SK-N-SH (cell line): ENCODE measurements around the gene TNS4. TPM values are rescaled to one million over a fixed set of nuclear protein-coding genes. Genes with fewer than 3 reads are reported as not detected.

ENCODE experiments used
- CTCF ChIA-PET: fragments of 300-600, 350-600 bp; formaldehyde crosslinking; extraction: SDS; loops from one replicate; lab custom pipeline; 2021; lab: Yijun Ruan, JAX
- POLR2A ChIA-PET: fragments of 350-600 bp; sonication (Branson Sonifier 250); formaldehyde crosslinking; extraction: SDS; loops from one replicate; lab custom pipeline; 2020; ENCODE audit warnings: antibody characterized with exemption, inconsistent platforms; lab: Yijun Ruan, JAX
- DNase-seq: peaks from one replicate; pipeline ENCODE4 v3.0.0; 2012
- H2AFZ ChIP-seq: fragments of 200-600 bp; sonication (generic); 2 replicates; pipeline ENCODE4 v1.8.1; 2016; ENCODE audit warnings: antibody characterized with exemption, mild to moderate bottlenecking, low read depth
- H3F3A ChIP-seq: fragments of 200-600 bp; sonication (generic); replicated peaks from 2 replicates; pipeline ENCODE3; 2016; ENCODE audit warnings: antibody characterized with exemption, mild to moderate bottlenecking; ENCODE audit not compliant: insufficient read depth
- H3K27ac ChIP-seq, 2 experiments: fragments of 200-500 bp in 1 of 2; fragments of 200-600 bp in 1 of 2; sonication (Bioruptor generic) in 1 of 2; sonication (generic), shearing (Covaris generic) in 1 of 2; 2 replicates each; pipeline versions ENCODE4 v1.5.1 to v1.6.1; 2014 to 2016; ENCODE audit warnings: low read depth in 2 of 2, inconsistent platforms in 1 of 2, low read length in 1 of 2, mild to moderate bottlenecking in 1 of 2, mixed read lengths in 1 of 2
- H3K27me3 ChIP-seq: fragments of 200-600 bp; sonication (generic), shearing (Covaris generic); 2 replicates; pipeline ENCODE4 v1.6.1; 2016; ENCODE audit warnings: mixed run types; ENCODE audit not compliant: insufficient read depth
- H3K36me3 ChIP-seq, 2 experiments: fragments of 200-500 bp in 1 of 2; fragments of 200-600 bp in 1 of 2; sonication (Bioruptor generic) in 1 of 2; sonication (generic) in 1 of 2; replicated peaks in 1 of 2; 2 replicates each; pipeline versions ENCODE3 to v1.5.1; 2014 to 2016; ENCODE audit warnings: low read length in 1 of 2, mild to moderate bottlenecking in 1 of 2; ENCODE audit not compliant: insufficient read depth in 2 of 2, control insufficient read depth in 1 of 2
- H3K4me1 ChIP-seq, 2 experiments: fragments of 200-500 bp in 1 of 2; fragments of 200-600 bp in 1 of 2; sonication (Bioruptor generic) in 1 of 2; sonication (generic), shearing (Covaris generic) in 1 of 2; 2 replicates each; pipeline versions ENCODE4 v1.5.1 to v1.6.1; 2014 to 2016; ENCODE audit warnings: low read depth in 1 of 2, low read length in 1 of 2, mixed run types in 1 of 2; ENCODE audit not compliant: insufficient read depth in 2 of 2, control insufficient read depth in 1 of 2
- H3K4me2 ChIP-seq: fragments of 200-600 bp; sonication (generic), shearing (Covaris generic); 2 replicates; pipeline ENCODE4 v1.6.1; 2017; ENCODE audit warnings: mixed run types
- H3K4me3 ChIP-seq, 2 experiments: fragments of 200-500 bp in 1 of 2; fragments of 200-600 bp in 1 of 2; sonication (Bioruptor generic) in 1 of 2; sonication (generic), shearing (Covaris generic) in 1 of 2; 2 replicates each; pipeline versions ENCODE4 v1.5.1 to v1.8.1; 2014 to 2016; ENCODE audit warnings: low read depth in 2 of 2, inconsistent platforms in 1 of 2, low read length in 1 of 2, mild to moderate bottlenecking in 1 of 2, mixed read lengths in 1 of 2, moderate library complexity in 1 of 2
- H3K79me2 ChIP-seq: fragments of 200-600 bp; sonication (generic); 2 replicates; pipeline ENCODE4 v1.8.1; 2017; ENCODE audit warnings: mild to moderate bottlenecking; ENCODE audit not compliant: insufficient read depth
- H3K9ac ChIP-seq: fragments of 200-600 bp; sonication (generic); 2 replicates; pipeline ENCODE4 v1.6.1; 2017; ENCODE audit warnings: mixed run types
- H3K9me2 ChIP-seq: fragments of 200-600 bp; sonication (generic); 2 replicates; pipeline ENCODE4 v1.6.1; 2017; ENCODE audit warnings: mixed run types
- H3K9me3 ChIP-seq: fragments of 200-600 bp; sonication (generic); 2 replicates; pipeline ENCODE4 v1.6.1; 2017; ENCODE audit warnings: mixed run types, mild to moderate bottlenecking, moderate library complexity
- H4K20me1 ChIP-seq: fragments of 200-600 bp; sonication (generic); 2 replicates; pipeline ENCODE4 v1.6.1; 2017; ENCODE audit warnings: mild to moderate bottlenecking, mixed run types; ENCODE audit not compliant: insufficient read depth
- CTCF ChIP-seq: fragments of 200-600 bp; sonication (generic); IDR thresholded peaks from 2 replicates; pipeline ENCODE4 v1.6.1; 2017; ENCODE audit warnings: antibody characterized with exemption, mild to moderate bottlenecking, moderate library complexity
- ELF1 ChIP-seq: IDR thresholded peaks from 2 replicates; pipeline ENCODE4 v1.4.0; 2012
- FOSL2 ChIP-seq: IDR thresholded peaks from 2 replicates; pipeline ENCODE4 v1.4.0; 2012; ENCODE audit warnings: low read depth, mild to moderate bottlenecking, moderate library complexity, borderline replicate concordance
- MAX ChIP-seq: IDR thresholded peaks from 2 replicates; pipeline ENCODE4 v1.4.0; 2012; ENCODE audit warnings: low read depth
- MEF2A ChIP-seq: IDR thresholded peaks from 2 replicates; pipeline ENCODE4 v1.4.0; 2012; ENCODE audit warnings: low read depth, borderline replicate concordance
- MXI1 ChIP-seq: IDR thresholded peaks from 2 replicates; pipeline ENCODE4 v1.6.1; 2012; ENCODE audit warnings: mild to moderate bottlenecking, low read depth, low read length, improper control_type of control experiment
- NFIC ChIP-seq: IDR thresholded peaks from 2 replicates; pipeline ENCODE4 v1.4.0; 2012; ENCODE audit warnings: borderline replicate concordance
- RCOR1 ChIP-seq: fragments of 150-350 bp; IDR thresholded peaks from 2 replicates; pipeline ENCODE4 v1.6.1; 2017; ENCODE audit warnings: antibody characterized with exemption, low read length
- RFX5 ChIP-seq: IDR thresholded peaks from 2 replicates; pipeline ENCODE4 v1.6.1; 2012; ENCODE audit warnings: mild to moderate bottlenecking, improper control_type of control experiment, low read length
- TCF12 ChIP-seq: IDR thresholded peaks from 2 replicates; pipeline ENCODE4 v1.4.0; 2012
- TEAD4 ChIP-seq: IDR thresholded peaks from 2 replicates; pipeline ENCODE4 v1.4.0; 2012; ENCODE audit warnings: mild to moderate bottlenecking, borderline replicate concordance; ENCODE audit not compliant: insufficient read depth
- USF1 ChIP-seq: IDR thresholded peaks from 2 replicates; pipeline ENCODE4 v1.4.0; 2012; ENCODE audit warnings: low read depth, borderline replicate concordance
- YY1 ChIP-seq: IDR thresholded peaks from 2 replicates; pipeline ENCODE4 v1.4.0; 2012; ENCODE audit warnings: low read depth, mild to moderate bottlenecking
- WGBS: methylation state at CpG from one replicate; pipeline ENCODE4 v1.1.6; 2017; ENCODE audit warnings: low lambda C conversion rate; 5-methylcytosine and 5-hydroxymethylcytosine counted together
- polyA plus RNA-seq, 3 experiments: library from polyadenylated mRNA; depleted of rRNA; stranded (reverse); fragments of >200 nt; gene quantifications; 2 replicates each; pipeline ENCODE4 v1.2.3, GENCODE V29; 2012

TNS4 gene
- polyA plus RNA-seq, 1 of the 3 experiments (the other 2 are of a cell fraction) = not detected

- DNase-seq = no peak
- WGBS = 69% methylated on average over 7 of the region's 8 CpGs
- H3K27me3 ChIP-seq = no peaks in the 10 kb centered on the region
- peaks cover 7 to 25% of the 10 kb centered on the region in 2 experiments; a peak in 2 of 4 replicates for H3K4me1 ChIP-seq
- no peaks in the 10 kb centered on the region for H3K9me2 ChIP-seq
- no peaks in the 10 kb centered on the region for H3F3A ChIP-seq
- no peaks in the 10 kb centered on the region for H3K9me3 ChIP-seq
- TF ChIP-seq FOSL2 (peak; percentile 71; the same call in 1 of the 2 replicates), MXI1 (no peak), TCF12 (peak; percentile 40; the same call in 1 of the 2 replicates), MEF2A (no peak), NFIC (peak; percentile 76), USF1 (no peak), MAX (0 out of 2 replicates have a peak, but pooled peaks have one; percentile 43)
- H3K9ac ChIP-seq = no peak overlapping the region
- no peaks in the 10 kb centered on the region for H3K36me3 ChIP-seq
- no peak overlapping the region for H3K4me2 ChIP-seq
- no peak overlapping the region for H3K4me3 ChIP-seq
- no peak overlapping the region for H2AFZ ChIP-seq
- H3K79me2 ChIP-seq = no peaks in the 10 kb centered on the region
- POLR2A ChIA-PET = no interaction called here
- CTCF ChIA-PET = interaction anchor here (0.6 to 1.2 kb wide), 2 partner anchors 67 to 69 kb away, joined by 3 read pairs; partner anchors contain the start of gene IGFBP4
- no peaks in the 10 kb centered on the region for H4K20me1 ChIP-seq
- no peak overlapping the region for H3K27ac ChIP-seq
These were observed 8.9 kb upstream of the TNS4 start for GRCh38 chr17:40510328-40510648.

- no peak for DNase-seq
- TF ChIP-seq RCOR1 = no peak
- no peak for TF ChIP-seq FOSL2
- no peak for TF ChIP-seq YY1
- CTCF ChIA-PET = interaction anchor here (1.2 kb wide), 1 partner anchor 66 kb away, joined by 3 read pairs; the partner anchor contains the start of gene IGFBP4
- no peaks in the 10 kb centered on the region for H3F3A ChIP-seq
- WGBS = 89% methylated on average over 4 of the region's 10 CpGs
- H3K9me3 ChIP-seq = no peaks in the 10 kb centered on the region
- H3K4me2 ChIP-seq = no peak overlapping the region
- no peaks in the 10 kb centered on the region for H3K36me3 ChIP-seq
- H3K9me2 ChIP-seq = no peaks in the 10 kb centered on the region
- H4K20me1 ChIP-seq = no peaks in the 10 kb centered on the region
- no peaks in the 10 kb centered on the region for H3K79me2 ChIP-seq
- H3K27me3 ChIP-seq = no peaks in the 10 kb centered on the region
- POLR2A ChIA-PET = no interaction called here
- no peak overlapping the region for H2AFZ ChIP-seq
- peaks cover 7 to 25% of the 10 kb centered on the region in 2 experiments; a peak in 2 of 4 replicates for H3K4me1 ChIP-seq
- H3K27ac ChIP-seq = no peak overlapping the region
- no peak overlapping the region for H3K4me3 ChIP-seq
- H3K9ac ChIP-seq = no peak overlapping the region
These were observed 8.4 kb upstream of the TNS4 start for GRCh38 chr17:40509626-40510327.

GRCh38 chr17:40506786-40507185 lies 5.4 kb upstream of the TNS4 start:
- Histone ChIP-seq H3K27me3 (no peaks in the 10 kb centered on the region), H3K27ac (no peak overlapping the region), H3K36me3 (no peaks in the 10 kb centered on the region), H3K4me1 (peaks cover 3 to 18% of the 10 kb centered on the region in 2 experiments; a peak in 2 of 4 replicates), H4K20me1 (no peaks in the 10 kb centered on the region), H3K9me2 (no peaks in the 10 kb centered on the region), H3F3A (no peaks in the 10 kb centered on the region), H3K4me2 (no peak overlapping the region), H3K79me2 (no peaks in the 10 kb centered on the region), H3K9ac (no peak overlapping the region), H2AFZ (no peak overlapping the region), H3K9me3 (no peaks in the 10 kb centered on the region), H3K4me3 (no peak overlapping the region)
- WGBS = 91% methylated on average over 5 of the region's 5 CpGs
- ChIA-PET POLR2A (no interaction called here), CTCF (interaction anchor here (0.8 to 1.1 kb wide), 2 partner anchors 27 to 31 kb away, joined by 3 to 7 read pairs; no protein-coding TSS in a partner anchor)
- no peak for DNase-seq
- TF ChIP-seq MXI1 (no peak), TEAD4 (no peak), RFX5 (no peak), FOSL2 (no peak), CTCF (no peak), ELF1 (no peak), MAX (no peak), USF1 (no peak)
